ENCODE measurements around the gene PRRT3. TPM values are rescaled to one million over a fixed set of nuclear protein-coding genes. Genes with fewer than 3 reads are reported as not detected.
A peak's percentile ranks its signal among the peaks of the same experiment; 100 is the strongest.
"Not testable (repeated sequence)": the region's sequence is repeated elsewhere in the genome, so short reads cannot be mapped to it uniquely, and the experiment has no call there.

Gene PRRT3
- total RNA-seq, 1 donor from 2014 or later, result 1.9 TPM

DNA sequence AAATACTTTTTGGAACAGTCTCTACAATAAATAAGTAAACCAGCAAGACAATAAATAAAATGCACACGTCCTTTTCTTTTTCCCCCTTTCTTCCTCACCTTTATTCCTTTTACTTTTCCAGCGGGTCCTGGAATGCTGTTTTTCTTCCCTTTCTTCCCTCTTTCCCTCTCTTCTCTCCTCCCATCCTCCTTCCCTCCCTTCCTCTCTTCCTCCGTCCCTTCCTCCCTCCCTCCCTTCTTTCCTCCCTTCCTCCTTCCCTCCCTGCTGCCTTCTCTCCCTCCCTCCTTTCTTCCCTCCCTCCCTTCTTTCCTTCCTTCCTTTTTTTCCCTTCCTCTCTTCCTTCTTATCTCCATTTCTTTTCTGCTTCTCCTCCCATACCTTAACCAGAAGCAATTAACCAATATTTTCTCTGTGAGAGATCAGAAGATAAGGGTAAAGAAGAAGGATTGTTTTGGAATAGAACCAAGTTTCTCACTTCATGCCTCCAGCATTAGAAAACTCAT is 52.9 kb downstream of the PRRT3 start:
- TF ChIP-seq, protein P1, sequence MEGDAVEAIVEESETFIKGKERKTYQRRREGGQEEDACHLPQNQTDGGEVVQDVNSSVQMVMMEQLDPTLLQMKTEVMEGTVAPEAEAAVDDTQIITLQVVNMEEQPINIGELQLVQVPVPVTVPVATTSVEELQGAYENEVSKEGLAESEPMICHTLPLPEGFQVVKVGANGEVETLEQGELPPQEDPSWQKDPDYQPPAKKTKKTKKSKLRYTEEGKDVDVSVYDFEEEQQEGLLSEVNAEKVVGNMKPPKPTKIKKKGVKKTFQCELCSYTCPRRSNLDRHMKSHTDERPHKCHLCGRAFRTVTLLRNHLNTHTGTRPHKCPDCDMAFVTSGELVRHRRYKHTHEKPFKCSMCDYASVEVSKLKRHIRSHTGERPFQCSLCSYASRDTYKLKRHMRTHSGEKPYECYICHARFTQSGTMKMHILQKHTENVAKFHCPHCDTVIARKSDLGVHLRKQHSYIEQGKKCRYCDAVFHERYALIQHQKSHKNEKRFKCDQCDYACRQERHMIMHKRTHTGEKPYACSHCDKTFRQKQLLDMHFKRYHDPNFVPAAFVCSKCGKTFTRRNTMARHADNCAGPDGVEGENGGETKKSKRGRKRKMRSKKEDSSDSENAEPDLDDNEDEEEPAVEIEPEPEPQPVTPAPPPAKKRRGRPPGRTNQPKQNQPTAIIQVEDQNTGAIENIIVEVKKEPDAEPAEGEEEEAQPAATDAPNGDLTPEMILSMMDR (IDR thresholded peaks at IDR 0.05; ENCODE audit: unreplicated experiment), result no peak
- peaks cover 5% of the 10 kb centered on the region for H3K27me3 Mint-ChIP-seq (ENCODE audit: unreplicated experiment)
- peaks cover 9% of the 10 kb centered on the region for H3K4me1 Mint-ChIP-seq (ENCODE audit: unreplicated experiment)
- no peaks in the 10 kb centered on the region for H3K9me3 Mint-ChIP-seq (ENCODE audit: unreplicated experiment)
- no peak overlapping the region for H3K4me3 Mint-ChIP-seq (ENCODE audit: unreplicated experiment)
- H3K36me3 Mint-ChIP-seq (ENCODE audit: low read depth, unreplicated experiment), result peaks cover 6% of the 10 kb centered on the region
- H3K27ac Mint-ChIP-seq (ENCODE audit: unreplicated experiment), result no peak overlapping the region
- DNase-seq (ENCODE audit: low spot score), result no peak

DNA sequence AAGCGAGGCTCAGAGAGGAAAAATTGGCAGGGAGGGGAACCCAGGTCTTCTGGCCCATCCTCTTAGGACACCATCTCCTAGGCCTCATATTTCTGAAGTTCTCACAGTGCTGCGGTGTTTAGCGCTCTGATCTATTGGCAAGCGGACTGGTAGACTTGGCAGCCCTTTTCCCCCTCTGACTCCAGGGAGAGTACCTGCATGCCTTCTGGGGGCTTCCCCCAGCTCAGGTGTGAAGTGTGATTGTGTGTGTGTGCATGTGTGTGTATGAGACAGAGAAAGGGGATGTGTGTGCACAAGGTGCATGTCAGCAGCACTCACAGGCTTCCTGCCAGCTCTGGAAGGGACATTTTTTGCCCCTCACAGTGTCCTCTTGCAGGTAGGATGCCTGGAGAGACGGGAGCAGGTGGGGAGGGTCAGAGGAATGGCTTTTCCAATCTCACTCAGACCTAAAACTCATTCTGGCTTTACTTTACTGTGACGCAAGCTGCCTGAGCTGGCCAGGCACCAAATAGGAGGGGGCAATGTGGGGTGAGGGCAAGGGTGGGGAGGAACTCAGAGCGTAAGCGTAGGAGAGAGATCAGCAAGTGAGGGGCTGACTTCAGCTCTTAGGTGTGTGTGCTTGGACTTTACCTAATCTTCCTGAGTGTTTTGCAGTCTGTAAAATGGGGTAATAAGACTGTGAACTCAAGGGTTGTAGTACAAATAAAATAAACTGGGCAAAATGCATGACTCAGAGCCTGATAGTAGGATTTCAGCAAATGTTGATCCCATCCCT is 53.6 kb downstream of the PRRT3 start:
- Mint-ChIP-seq H3K27ac (ENCODE audit: unreplicated experiment) (no peak overlapping the region), H3K4me1 (ENCODE audit: unreplicated experiment) (peaks cover 4% of the 10 kb centered on the region), H3K4me3 (ENCODE audit: unreplicated experiment) (no peak overlapping the region), H3K36me3 (ENCODE audit: low read depth, unreplicated experiment) (peaks cover 10% of the 10 kb centered on the region), H3K9me3 (ENCODE audit: unreplicated experiment) (no peaks in the 10 kb centered on the region), H3K27me3 (ENCODE audit: unreplicated experiment) (peaks cover 5% of the 10 kb centered on the region)
- TF ChIP-seq, protein P1 (IDR thresholded peaks at IDR 0.05; ENCODE audit: unreplicated experiment), result no peak
- DNase-seq (ENCODE audit: low spot score), result no peak

DNA sequence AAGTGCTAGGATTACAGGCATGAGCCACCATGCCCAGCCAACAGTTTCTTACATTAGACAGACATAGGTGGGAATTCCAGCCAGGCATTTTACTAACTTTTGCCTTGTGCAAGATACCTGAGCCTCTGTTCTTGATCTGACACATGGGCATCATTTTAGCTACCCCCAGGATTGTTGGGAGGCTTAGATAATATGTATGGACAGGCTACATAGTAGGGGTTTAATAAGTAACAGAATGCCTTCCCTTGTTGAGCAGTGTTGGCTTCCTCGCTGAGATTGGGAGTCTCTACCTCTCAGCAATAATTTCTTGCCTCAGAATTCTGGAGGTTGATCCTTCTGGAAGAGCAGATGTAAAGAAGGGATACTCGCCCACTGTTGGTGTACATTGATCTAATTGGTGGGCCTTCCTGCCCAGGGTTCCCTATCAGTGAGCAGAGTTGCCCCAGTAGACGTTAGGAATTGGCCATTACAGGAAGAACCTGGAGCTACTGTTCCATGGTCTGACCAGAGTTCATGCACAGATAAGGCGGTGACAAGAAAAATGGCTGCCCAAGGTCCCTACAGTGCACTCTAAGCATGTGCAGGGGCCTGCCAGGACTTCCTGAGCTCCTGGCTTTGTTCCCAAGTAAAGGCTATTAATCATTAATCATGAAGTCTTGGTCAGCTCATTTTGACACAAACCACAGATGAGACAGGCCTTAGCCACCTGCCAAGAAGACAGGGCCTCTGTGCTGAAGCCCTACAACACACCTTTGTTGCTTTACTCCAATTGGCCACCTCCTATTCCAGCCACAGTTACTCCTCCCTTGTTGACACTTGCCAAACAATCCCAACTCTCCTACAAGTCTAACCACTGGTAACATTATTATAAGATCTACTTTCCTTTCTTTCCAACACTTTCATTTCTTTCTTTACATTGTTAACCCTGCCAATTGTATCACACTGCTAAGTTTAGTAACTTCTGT is 54.5 kb downstream of the PRRT3 start:
- Mint-ChIP-seq H3K9me3 (ENCODE audit: unreplicated experiment) (no peaks in the 10 kb centered on the region), H3K4me3 (ENCODE audit: unreplicated experiment) (no peak overlapping the region), H3K27ac (ENCODE audit: unreplicated experiment) (peak overlapping the region; percentile 43), H3K27me3 (ENCODE audit: unreplicated experiment) (peaks cover 5% of the 10 kb centered on the region), H3K4me1 (ENCODE audit: unreplicated experiment) (no peaks in the 10 kb centered on the region), H3K36me3 (ENCODE audit: low read depth, unreplicated experiment) (peaks cover 20% of the 10 kb centered on the region)
- no peak for DNase-seq (ENCODE audit: low spot score)
- TF ChIP-seq, protein P1 (IDR thresholded peaks at IDR 0.05; ENCODE audit: unreplicated experiment), result no peak

DNA sequence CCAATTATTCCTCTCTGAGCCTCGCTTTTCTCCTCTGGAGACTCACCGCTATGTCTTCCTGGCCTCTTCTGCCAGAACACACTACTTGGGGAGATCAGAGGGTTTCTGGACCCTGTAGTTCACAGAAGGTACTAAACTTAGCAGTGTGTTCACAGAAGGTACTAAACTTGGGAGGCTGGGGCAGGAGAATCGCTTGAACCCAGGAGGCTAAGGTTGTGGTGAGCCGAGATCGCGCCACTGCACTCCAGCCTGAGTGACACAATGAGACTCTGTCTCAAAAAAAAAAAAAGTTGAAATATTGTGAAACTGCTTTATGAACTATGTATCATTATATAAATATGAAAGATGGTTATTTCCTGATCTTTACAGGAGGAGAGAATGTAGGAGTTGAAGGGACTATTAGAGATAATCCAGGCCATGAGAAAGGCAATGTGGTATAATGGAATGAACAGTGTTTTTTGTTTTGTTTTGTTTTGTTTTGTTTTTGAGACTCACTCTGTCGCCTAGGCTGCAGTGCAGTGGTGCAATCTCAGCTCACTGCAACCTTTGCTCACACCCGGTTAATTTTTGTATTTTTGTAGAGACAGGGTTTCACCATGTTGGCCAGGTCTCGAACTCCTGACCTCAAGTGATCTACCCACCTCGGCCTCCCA is 55.3 kb downstream of the PRRT3 start:
- H3K27ac Mint-ChIP-seq (ENCODE audit: unreplicated experiment); H3K4me3 Mint-ChIP-seq (ENCODE audit: unreplicated experiment); H3K4me1 Mint-ChIP-seq (ENCODE audit: unreplicated experiment): not testable (repeated sequence)

DNA sequence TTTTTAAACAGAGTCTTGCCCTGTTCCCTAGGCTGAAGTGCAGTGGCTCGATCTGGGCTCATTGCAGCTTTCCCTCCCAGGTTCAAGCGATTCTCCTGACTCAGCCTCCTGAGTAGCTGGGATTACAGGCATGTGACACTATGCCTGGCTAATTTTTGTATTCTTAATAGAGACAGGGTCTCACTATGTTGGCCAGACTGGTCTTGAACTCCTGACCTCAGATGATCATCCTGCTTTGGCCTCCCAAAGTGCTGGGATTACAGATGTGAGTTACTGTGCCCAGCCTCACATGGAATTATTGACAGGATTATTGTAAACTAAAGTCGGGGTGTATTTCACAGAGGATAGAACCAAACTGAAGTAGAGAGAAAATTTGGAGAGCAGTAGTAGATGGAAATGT is 56.5 kb downstream of the PRRT3 start:
- not testable (repeated sequence) for H3K9me3 Mint-ChIP-seq (ENCODE audit: unreplicated experiment); H3K4me3 Mint-ChIP-seq (ENCODE audit: unreplicated experiment); DNase-seq (ENCODE audit: low spot score); H3K4me1 Mint-ChIP-seq (ENCODE audit: unreplicated experiment); H3K27ac Mint-ChIP-seq (ENCODE audit: unreplicated experiment); H3K27me3 Mint-ChIP-seq (ENCODE audit: unreplicated experiment)
- H3K36me3 Mint-ChIP-seq (ENCODE audit: low read depth, unreplicated experiment), result peaks cover 28% of the 10 kb centered on the region

More for the DNA sequence above, 55.3 kb downstream of the PRRT3 start:
- DNase-seq (ENCODE audit: low spot score); H3K27me3 Mint-ChIP-seq (ENCODE audit: unreplicated experiment); H3K9me3 Mint-ChIP-seq (ENCODE audit: unreplicated experiment): not testable (repeated sequence)
- peaks cover 24% of the 10 kb centered on the region for H3K36me3 Mint-ChIP-seq (ENCODE audit: low read depth, unreplicated experiment)

Other genes with a start within 250 kb of the PRRT3 start
- 0.31 TPM for gene CPNE9, start 248.6 kb downstream of the PRRT3 start, total RNA-seq (ENCODE audit: unreplicated experiment)
- 40.6 TPM for gene BRPF1, start 220.7 kb downstream of the PRRT3 start, total RNA-seq (ENCODE audit: unreplicated experiment)
- 22.2 TPM for gene OGG1, start 202.5 kb downstream of the PRRT3 start, total RNA-seq (ENCODE audit: unreplicated experiment)
- gene CAMK1, start 182.5 kb downstream of the PRRT3 start, total RNA-seq (ENCODE audit: unreplicated experiment), result 6.0 TPM
- gene TADA3, start 159.9 kb downstream of the PRRT3 start, total RNA-seq (ENCODE audit: unreplicated experiment), result 35.4 TPM
- 203 TPM for gene ARPC4, start 159.3 kb downstream of the PRRT3 start, total RNA-seq (ENCODE audit: unreplicated experiment)
- 34.4 TPM for gene TTLL3, start 142.1 kb downstream of the PRRT3 start, total RNA-seq (ENCODE audit: unreplicated experiment)
- 43.5 TPM for gene RPUSD3, start 108.4 kb downstream of the PRRT3 start, total RNA-seq (ENCODE audit: unreplicated experiment)
- not detected for gene CIDEC, start 72.2 kb downstream of the PRRT3 start, total RNA-seq (ENCODE audit: unreplicated experiment)
- gene JAGN1, start 61.8 kb downstream of the PRRT3 start, total RNA-seq (ENCODE audit: unreplicated experiment), result 26.6 TPM
- gene IL17RE, start 49.6 kb downstream of the PRRT3 start, total RNA-seq (ENCODE audit: unreplicated experiment), result 0.74 TPM
- 17.5 TPM for gene IL17RC, start 35.3 kb downstream of the PRRT3 start, total RNA-seq (ENCODE audit: unreplicated experiment)
- gene CRELD1, start 18.6 kb downstream of the PRRT3 start, total RNA-seq (ENCODE audit: unreplicated experiment), result 30.7 TPM
- gene EMC3, start 34.4 kb upstream of the PRRT3 start, total RNA-seq (ENCODE audit: unreplicated experiment), result 45.4 TPM
- 14.5 TPM for gene FANCD2, start 74.0 kb upstream of the PRRT3 start, total RNA-seq (ENCODE audit: unreplicated experiment)
- not detected for gene FANCD2OS, start 155.8 kb upstream of the PRRT3 start, total RNA-seq (ENCODE audit: unreplicated experiment)
- 203 TPM for gene BRK1, start 163.3 kb upstream of the PRRT3 start, total RNA-seq (ENCODE audit: unreplicated experiment)
- gene VHL, start 189.4 kb upstream of the PRRT3 start, total RNA-seq (ENCODE audit: unreplicated experiment), result 66.3 TPM
- 1.1 TPM for gene IRAK2, start 212.5 kb upstream of the PRRT3 start, total RNA-seq (ENCODE audit: unreplicated experiment)

Data from endothelial cell (in vitro differentiated cells).